Smooth muscle cell (in vitro differentiated cells): ENCODE data around the gene CTBP1. TPM values are rescaled to one million over a fixed set of nuclear protein-coding genes. Genes with fewer than 3 reads are reported as not detected.

Source experiments
- DNase-seq: peaks from one replicate; lab custom pipeline; 2025; ENCODE audit not compliant: unreplicated experiment; lab: John Stamatoyannopoulos, UW
- H2AFZ ChIP-seq: fragments of 200-600 bp; sonication (generic); 2 replicates; pipeline ENCODE4 v1.6.0; 2016; ENCODE audit warnings: antibody characterized with exemption, low read depth, mild to moderate bottlenecking
- H3F3A ChIP-seq: fragments of 200-600 bp; sonication (generic); 2 replicates; pipeline ENCODE4 v1.6.0; 2017; ENCODE audit warnings: antibody characterized with exemption, low read depth
- H3K27ac ChIP-seq: fragments of 200-600 bp; sonication (generic); 2 replicates; pipeline ENCODE4 v1.5.1; 2016; ENCODE audit warnings: low read depth, mild to moderate bottlenecking
- H3K27me3 ChIP-seq: fragments of 200-600 bp; sonication (generic); 2 replicates; pipeline ENCODE4 v1.6.1; 2016; ENCODE audit warnings: low read depth, mild to moderate bottlenecking
- H3K36me3 ChIP-seq: fragments of 200-600 bp; sonication (generic); 2 replicates; pipeline ENCODE4 v1.5.1; 2016; ENCODE audit warnings: low read depth
- H3K4me1 ChIP-seq: fragments of 200-600 bp; sonication (generic); 2 replicates; pipeline ENCODE4 v1.5.1; 2016; ENCODE audit warnings: low read depth
- H3K4me2 ChIP-seq: fragments of 200-600 bp; sonication (generic); 2 replicates; pipeline ENCODE4 v1.6.0; 2016; ENCODE audit warnings: mild to moderate bottlenecking
- H3K4me3 ChIP-seq: fragments of 200-600 bp; sonication (generic); 2 replicates; pipeline ENCODE4 v1.5.1; 2016; ENCODE audit warnings: mild to moderate bottlenecking
- H3K79me2 ChIP-seq: fragments of 200-600 bp; sonication (generic); 2 replicates; pipeline ENCODE4 v1.6.0; 2016; ENCODE audit warnings: low read depth, mild to moderate bottlenecking
- H3K9ac ChIP-seq: fragments of 200-600 bp; sonication (generic); 2 replicates; pipeline ENCODE4 v1.6.0; 2016; ENCODE audit warnings: low read depth
- H3K9me3 ChIP-seq: fragments of 200-600 bp; sonication (generic); replicated peaks from 2 replicates; pipeline ENCODE4 v1.5.1; 2016; ENCODE audit warnings: low read depth
- H4K20me1 ChIP-seq: fragments of 200-600 bp; sonication (generic); 2 replicates; pipeline ENCODE4 v1.6.0; 2016; ENCODE audit warnings: low read depth
- CTCF ChIP-seq: fragments of 200-600 bp; sonication (generic); IDR thresholded peaks from 2 replicates; pipeline ENCODE4 v1.5.1; 2017; ENCODE audit warnings: borderline replicate concordance, mild to moderate bottlenecking, antibody characterized with exemption; ENCODE audit not compliant: insufficient read depth, poor library complexity, severe bottlenecking
- WGBS: methylation state at CpG from one replicate; pipeline ENCODE4 v1.1.7; 2016; ENCODE audit warnings: low lambda C conversion rate; 5-methylcytosine and 5-hydroxymethylcytosine counted together
- polyA plus RNA-seq: library from polyadenylated mRNA; unstranded; fragments of >200 nt; fragmentation: Nextera tagmentation; extraction: Ambion mirVana; gene quantifications from 2 replicates; pipeline ENCODE4 v1.2.1, GENCODE V29; 2016
- total RNA-seq: library from RNA; depleted of rRNA; stranded (reverse); fragments of >200 nt; gene quantifications from 2 replicates; pipeline ENCODE4 v1.2.3, GENCODE V29; 2014

Gene CTBP1
- total and polyA plus RNA-seq, 2 experiments from 2014 or later, result 76.9 to 132 TPM

- Histone ChIP-seq H3K4me1 (peaks cover 14% of the 10 kb centered on the region), H3K4me2 (no peak overlapping the region), H3F3A (no peaks in the 10 kb centered on the region), H2AFZ (no peak overlapping the region), H3K4me3 (no peak overlapping the region), H3K27me3 (no peaks in the 10 kb centered on the region), H3K9ac (no peak overlapping the region), H3K27ac (no peak overlapping the region), H4K20me1 (peaks cover 78% of the 10 kb centered on the region), H3K36me3 (no peaks in the 10 kb centered on the region), H3K79me2 (peaks cover 81% of the 10 kb centered on the region), H3K9me3 (no peaks in the 10 kb centered on the region)
- DNase-seq, result no peak
- no peak for TF ChIP-seq CTCF
- 95% methylated on average over 25 of the region's 33 CpGs for WGBS
Measured at GRCh38 chr4:1244081-1244977, 4.6 kb downstream of the CTBP1 start.

GRCh38 chr4:1243451-1244080 is 5.4 kb downstream of the CTBP1 start:
- Histone ChIP-seq H2AFZ (no peak overlapping the region), H3K4me2 (no peak overlapping the region), H3K27me3 (no peaks in the 10 kb centered on the region), H3K4me1 (peaks cover 14% of the 10 kb centered on the region), H3K9ac (no peak overlapping the region), H4K20me1 (peaks cover 85% of the 10 kb centered on the region), H3K9me3 (no peaks in the 10 kb centered on the region), H3F3A (no peaks in the 10 kb centered on the region), H3K36me3 (no peaks in the 10 kb centered on the region), H3K4me3 (no peak overlapping the region), H3K79me2 (peaks cover 81% of the 10 kb centered on the region), H3K27ac (no peak overlapping the region)
- DNase-seq, result no peak
- TF ChIP-seq CTCF, result no peak
- WGBS, result 95% methylated on average over 15 of the region's 15 CpGs

- peaks cover 93% of the 10 kb centered on the region for H4K20me1 ChIP-seq
- no peak overlapping the region for H2AFZ ChIP-seq
- no peak overlapping the region for H3K4me2 ChIP-seq
- no peak overlapping the region for H3K9ac ChIP-seq
- peaks cover 78% of the 10 kb centered on the region for H3K79me2 ChIP-seq
- H3K4me3 ChIP-seq, result no peak overlapping the region
- peaks cover 14% of the 10 kb centered on the region for H3K4me1 ChIP-seq
- H3F3A ChIP-seq, result no peaks in the 10 kb centered on the region
- DNase-seq, result no peak
- 98% methylated on average over 30 of the region's 30 CpGs for WGBS
- H3K27me3 ChIP-seq, result no peaks in the 10 kb centered on the region
- H3K27ac ChIP-seq, result no peak overlapping the region
- H3K36me3 ChIP-seq, result no peaks in the 10 kb centered on the region
- TF ChIP-seq CTCF, result no peak
- H3K9me3 ChIP-seq, result no peaks in the 10 kb centered on the region
Measured at GRCh38 chr4:1242506-1243450, 6.2 kb downstream of the CTBP1 start.
